Bronchial epithelial cell (primary cell): ENCODE results near the gene MPZL1. TPM values are rescaled to one million over a fixed set of nuclear protein-coding genes. Genes with fewer than 3 reads are reported as not detected.

Experiments used
- DNase-seq: peaks from one replicate; pipeline ENCODE4 v3.0.0-alpha.2; 2010; ENCODE audit warnings: low read depth
- FAIRE-seq: peaks from 2 replicates; lab custom pipeline; 2011; peaks lifted over from hg19 to GRCh38; lab: Jason Lieb, UNC
- H3K27me3 ChIP-seq: 2 replicates; pipeline ENCODE4 v1.5.1; 2011; ENCODE audit warnings: low read length; ENCODE audit not compliant: control insufficient read depth, insufficient read depth
- H3K36me3 ChIP-seq: 2 replicates; pipeline ENCODE4 v1.5.1; 2011; ENCODE audit warnings: low read length; ENCODE audit not compliant: control insufficient read depth, insufficient read depth
- H3K4me3 ChIP-seq: 2 replicates; pipeline ENCODE4 v1.5.1; 2011; ENCODE audit warnings: mild to moderate bottlenecking, low read depth, low read length, control low read depth
- CTCF ChIP-seq: IDR thresholded peaks from 2 replicates; pipeline ENCODE4 v1.5.1; 2011; ENCODE audit warnings: mild to moderate bottlenecking, moderate library complexity, low read length, control low read depth, inconsistent platforms; ENCODE audit not compliant: insufficient read depth, severe bottlenecking
- total RNA-seq: library from RNA; depleted of rRNA; stranded (reverse); fragments of >200 nt; gene quantifications from 2 replicates; pipeline ENCODE4 v1.2.1, GENCODE V29; 2014

The MPZL1 gene
- total RNA-seq, result 69.8 and 95.6 TPM in 2 replicates

- no peak for TF ChIP-seq CTCF
Measured at GRCh38 chr1:167721617-167722151, at the start of gene MPZL1. MPZL1 (plus strand) TSS chr1:167721982; CDS start chr1:167722152, 170 bp downstream.

GRCh38 chr1:167672831-167673230, 49.0 kb upstream of the MPZL1 start:
- FAIRE-seq (no peak), DNase-seq (no peak)
- no peak overlapping the region for H3K4me3 ChIP-seq

More at GRCh38 chr1:167721617-167722151, at the start of gene MPZL1:
- Histone ChIP-seq H3K36me3 (no peaks in the 10 kb centered on the region), H3K4me3 (peak within 1 kb of the TSS; percentile 69), H3K27me3 (no peaks in the 10 kb centered on the region)
- FAIRE-seq (no peak), DNase-seq (peak; percentile 80)

GRCh38 chr1:167673265-167673664, 48.5 kb upstream of the MPZL1 start:
- no peak overlapping the region for H3K4me3 ChIP-seq
- no peak for TF ChIP-seq CTCF
- H3K27me3 ChIP-seq, result no peaks in the 10 kb centered on the region
- H3K36me3 ChIP-seq, result no peaks in the 10 kb centered on the region
- DNase-seq, result no peak
- no peak for FAIRE-seq

More at GRCh38 chr1:167672831-167673230, 49.0 kb upstream of the MPZL1 start:
- Histone ChIP-seq H3K27me3 (no peaks in the 10 kb centered on the region), H3K36me3 (no peaks in the 10 kb centered on the region)
- no peak for TF ChIP-seq CTCF

DNA sequence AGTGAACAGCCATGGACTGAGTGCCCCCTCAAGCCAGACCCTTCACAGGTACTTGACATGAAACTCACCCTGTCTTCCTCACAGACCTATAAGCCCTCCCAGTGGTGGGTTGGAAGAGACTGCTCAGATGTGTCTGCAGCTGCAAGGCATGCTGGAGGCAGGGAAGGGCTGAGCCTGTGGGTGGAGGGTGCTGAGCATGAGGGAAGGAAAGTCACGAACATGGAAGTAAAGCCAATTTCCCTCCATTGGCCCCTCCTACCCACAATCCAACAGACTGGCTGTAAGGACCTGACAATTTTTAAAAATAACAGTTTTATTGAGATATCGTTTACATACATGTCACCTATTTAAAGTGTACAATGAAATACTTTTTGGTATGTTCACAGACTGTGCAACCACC, 47.6 kb upstream of the MPZL1 start:
- H3K4me3 ChIP-seq, result no peak overlapping the region
- no peak for DNase-seq
- H3K27me3 ChIP-seq, result no peaks in the 10 kb centered on the region
- no peak for FAIRE-seq
- no peaks in the 10 kb centered on the region for H3K36me3 ChIP-seq
- TF ChIP-seq CTCF, result no peak

GRCh38 chr1:167675440-167675839, 46.3 kb upstream of the MPZL1 start:
- TF ChIP-seq CTCF, result no peak
- H3K4me3 ChIP-seq, result no peak overlapping the region
- no peak for DNase-seq
- no peaks in the 10 kb centered on the region for H3K36me3 ChIP-seq
- no peaks in the 10 kb centered on the region for H3K27me3 ChIP-seq
- FAIRE-seq, result no peak
